ENCODE data around the gene SYCE1L. TPM values are rescaled to one million over a fixed set of nuclear protein-coding genes. Genes with fewer than 3 reads are reported as not detected.
A peak's percentile ranks its signal among the peaks of the same experiment; 100 is the strongest.

The SYCE1L gene
- total RNA-seq, 1 experiment from 2014 or later = 1.7 TPM

- DNase-seq = no peak
- H3K9me2 ChIP-seq (replicated peaks; ENCODE audit: low read length) = no peaks in the 10 kb centered on the region
- no TSS peak for BruUV-seq (replicated peaks)
- ATAC-seq = no peak
- H3K27ac ChIP-seq (ENCODE audit: low read length) = no peak overlapping the region
- H3K9me3 ChIP-seq (ENCODE audit: low read length) = no peaks in the 10 kb centered on the region
- H4K20me1 ChIP-seq (ENCODE audit: low read length) = no peaks in the 10 kb centered on the region
- H3K4me3 ChIP-seq (ENCODE audit: low read length) = no peak overlapping the region
- no peaks in the 10 kb centered on the region for H3K27me3 ChIP-seq (ENCODE audit: low read length)
- TF ChIP-seq EZH2phosphoT487 (IDR thresholded peaks at IDR 0.05; ENCODE audit: borderline replicate concordance, low read length) (no peak), CTCF (conservative IDR thresholded peaks at IDR 0.05; ENCODE audit: low read depth, low read length) (no peak), EZH2 (IDR thresholded peaks at IDR 0.05; ENCODE audit: low read length, unreplicated experiment) (no peak)
- POLR2A ChIA-PET (ENCODE audit: unreplicated experiment) = no interaction called here
- intact Hi-C loops (cut with micrococcal nuclease) = no loop called here
- H3K4me2 ChIP-seq (ENCODE audit: low read length) = no peak overlapping the region
- CTCF ChIA-PET = no interaction called here
- no peak overlapping the region for H2AFZ ChIP-seq (ENCODE audit: low read length)
- no peaks in the 10 kb centered on the region for H3K79me2 ChIP-seq (ENCODE audit: low read length)
- H3K9ac ChIP-seq (ENCODE audit: low read length) = no peak overlapping the region
- peaks cover 18% of the 10 kb centered on the region for H3K4me1 ChIP-seq (ENCODE audit: insufficient read depth, low read length)
- H3K36me3 ChIP-seq (ENCODE audit: low read depth, low read length) = no peaks in the 10 kb centered on the region
- H3F3A ChIP-seq (ENCODE audit: low read length, unreplicated experiment) = no peaks in the 10 kb centered on the region
Observed at GRCh38 chr16:77208382-77208781, 9.2 kb downstream of the SYCE1L start.

- peak; percentile 61 for DNase-seq
- POLR2A ChIA-PET (ENCODE audit: unreplicated experiment) = no interaction called here
Observed at GRCh38 chr16:77211880-77212740, 12.9 kb downstream of the SYCE1L start.

More at GRCh38 chr16:77211880-77212740, 12.9 kb downstream of the SYCE1L start:
- H3K27me3 ChIP-seq (ENCODE audit: low read length) = no peaks in the 10 kb centered on the region
- H2AFZ ChIP-seq (ENCODE audit: low read length) = peak overlapping the region; percentile 84
- CTCF ChIA-PET = interaction anchor here (0.6 kb wide), 1 partner anchor 51 kb away, joined by 3 read pairs; no protein-coding TSS in a partner anchor
- H3K9ac ChIP-seq (ENCODE audit: low read length) = peak overlapping the region; percentile 66
- H3F3A ChIP-seq (ENCODE audit: low read length, unreplicated experiment) = no peaks in the 10 kb centered on the region
- peak overlapping the region; percentile 84; the same call in 1 of the 2 replicates for H3K27ac ChIP-seq (ENCODE audit: low read length)
- ATAC-seq = peak; percentile 39
- BruUV-seq (replicated peaks) = no TSS peak
- H3K9me3 ChIP-seq (ENCODE audit: low read length) = no peaks in the 10 kb centered on the region
- H3K4me1 ChIP-seq (ENCODE audit: insufficient read depth, low read length) = peaks cover 18% of the 10 kb centered on the region
- H3K36me3 ChIP-seq (ENCODE audit: low read depth, low read length) = no peaks in the 10 kb centered on the region
- H3K9me2 ChIP-seq (replicated peaks; ENCODE audit: low read length) = no peaks in the 10 kb centered on the region
- H4K20me1 ChIP-seq (ENCODE audit: low read length) = no peaks in the 10 kb centered on the region
- TF ChIP-seq EZH2 (IDR thresholded peaks at IDR 0.05; ENCODE audit: low read length, unreplicated experiment) (no peak), CTCF (conservative IDR thresholded peaks at IDR 0.05; ENCODE audit: low read depth, low read length) (no peak), EZH2phosphoT487 (IDR thresholded peaks at IDR 0.05; ENCODE audit: borderline replicate concordance, low read length) (no peak)
- peak overlapping the region; percentile 77 for H3K4me3 ChIP-seq (ENCODE audit: low read length)
- H3K79me2 ChIP-seq (ENCODE audit: low read length) = no peaks in the 10 kb centered on the region
- intact Hi-C loops (cut with micrococcal nuclease) = loop anchor here (2.0 kb wide), 1 partner anchor 21 kb away; the partner anchor contains the start of gene MON1B
- peak overlapping the region; percentile 89 for H3K4me2 ChIP-seq (ENCODE audit: low read length)
